K562 (cell line): ENCODE results near the gene RNF181. TPM values are rescaled to one million over a fixed set of nuclear protein-coding genes. Genes with fewer than 3 reads are reported as not detected.

Experiments used
- ATAC-seq: fragments of 200-7000 bp; cut with Tn5 transposase; 3 replicates; pipeline ENCODE4 v1.9.1; 2020; ENCODE audit warnings: moderate library complexity
- BruUV-seq: library from RNA; stranded (reverse); fragments of 400-500 nt; replicated peaks from 2 replicates; lab custom pipeline; 2021; lab: Mats Ljungman, UMichigan
- CTCF ChIA-PET: fragments of 300-600 bp; formaldehyde crosslinking; extraction: SDS; loops from one replicate; lab custom pipeline; 2021; ENCODE audit warnings: low intra/inter-chr PET ratio; lab: Yijun Ruan, JAX
- POLR2A ChIA-PET: fragments of 300-600, 350-650 bp; sonication (Branson Sonifier 250); formaldehyde crosslinking; extraction: SDS; loops from one replicate; lab custom pipeline; 2021; ENCODE audit warnings: antibody characterized with exemption, inconsistent platforms; lab: Yijun Ruan, JAX
- DNase-seq, 4 experiments: peaks; one replicate each; pipeline versions ENCODE4 v3.0.0 to v3.0.0-alpha.2; 2011 to 2018; ENCODE audit warnings: low spot score in 3 of 4, mixed read lengths in 3 of 4; ENCODE audit errors: extremely low read depth in 1 of 4
- FAIRE-seq: peaks from 2 replicates; lab custom pipeline; 2011; peaks lifted over from hg19 to GRCh38; lab: Jason Lieb, UNC
- H2AFZ ChIP-seq: 2 replicates; pipeline ENCODE4 v1.6.0; 2011; ENCODE audit warnings: low read depth, low read length, control low read depth, inconsistent platforms
- H3K27ac ChIP-seq: fragments of 200-600 bp; 3 replicates; pipeline ENCODE4 v1.8.0; 2011; ENCODE audit warnings: low read depth, mild to moderate bottlenecking, control low read depth, inconsistent platforms, low read length, moderate library complexity, mixed read lengths; ENCODE audit errors: extremely low read depth
- H3K27me3 ChIP-seq, 2 experiments: fragments of 300-600 bp in 1 of 2; 2 replicates in 1 of 2; 3 replicates in 1 of 2; pipeline versions ENCODE4 v1.6.0 to v1.8.0; 2011; ENCODE audit warnings: inconsistent platforms in 2 of 2, low read length in 2 of 2, mild to moderate bottlenecking in 1 of 2, mixed read lengths in 1 of 2, moderate library complexity in 1 of 2; ENCODE audit not compliant: control insufficient read depth in 2 of 2, insufficient read depth in 2 of 2
- H3K36me3 ChIP-seq: fragments of 300-600 bp; 3 replicates; pipeline ENCODE4 v1.8.0; 2011; ENCODE audit warnings: mild to moderate bottlenecking, low read length, inconsistent platforms; ENCODE audit not compliant: control insufficient read depth, insufficient read depth
- H3K4me1 ChIP-seq, 2 experiments: fragments of 200-600 bp in 1 of 2; replicated peaks in 1 of 2; 2 replicates in 1 of 2; 3 replicates in 1 of 2; pipeline versions ENCODE4 v1.5.1 to v1.8.0; 2011; ENCODE audit warnings: inconsistent platforms in 2 of 2, low read length in 2 of 2, mild to moderate bottlenecking in 1 of 2, mixed read lengths in 1 of 2, moderate library complexity in 1 of 2; ENCODE audit not compliant: control insufficient read depth in 2 of 2, insufficient read depth in 2 of 2
- H3K4me2 ChIP-seq: 2 replicates; pipeline ENCODE4 v1.6.1; 2011; ENCODE audit warnings: low read length, control low read depth, inconsistent platforms, mixed read lengths; ENCODE audit not compliant: insufficient read depth
- H3K4me3 ChIP-seq: fragments of 200-600 bp; sonication (generic), shearing (Covaris generic); 2 replicates; pipeline ENCODE4 v1.5.1; 2016; ENCODE audit warnings: control low read depth, inconsistent platforms
- H3K79me2 ChIP-seq: fragments of 200-600 bp; 3 replicates; pipeline ENCODE4 v1.8.0; 2011; ENCODE audit warnings: low read length, inconsistent platforms; ENCODE audit not compliant: control insufficient read depth, insufficient read depth
- H3K9ac ChIP-seq, 2 experiments: 2 replicates each; pipeline versions ENCODE4 v1.6.0 to v1.6.1; 2011; ENCODE audit warnings: low read depth in 2 of 2, low read length in 2 of 2, control low read depth in 1 of 2, inconsistent platforms in 1 of 2, mild to moderate bottlenecking in 1 of 2, mixed read lengths in 1 of 2; ENCODE audit not compliant: insufficient read depth in 1 of 2
- H3K9me1 ChIP-seq: one replicate; pipeline ENCODE4 v1.6.0; 2011; ENCODE audit warnings: inconsistent platforms, mild to moderate bottlenecking, low read length, moderate library complexity; ENCODE audit not compliant: control insufficient read depth, insufficient read depth
- H3K9me3 ChIP-seq: replicated peaks from 2 replicates; pipeline ENCODE4 v1.5.1; 2011; ENCODE audit warnings: low read depth, low read length, inconsistent platforms; ENCODE audit not compliant: control insufficient read depth, insufficient read depth
- H4K20me1 ChIP-seq: replicated peaks from 2 replicates; pipeline ENCODE4 v1.6.1; 2011; ENCODE audit warnings: low read length, inconsistent platforms, mixed read lengths; ENCODE audit not compliant: control insufficient read depth, insufficient read depth
- ATF3 ChIP-seq, 2 experiments: fragments of 450-650 bp in 1 of 2; sonication (generic) in 1 of 2; formaldehyde crosslinking in 1 of 2; IDR thresholded peaks in 1 of 2; conservative IDR thresholded peaks in 1 of 2; 2 replicates each; pipeline versions ENCODE4 v1.6.1 to v1.8.1; 2016 to 2023; ENCODE audit warnings: mild to moderate bottlenecking in 2 of 2, moderate library complexity in 2 of 2, inconsistent platforms in 1 of 2, missing genetic modification reagents in 1 of 2
- BRD4 ChIP-seq: fragments of 200-600 bp; sonication (generic); IDR thresholded peaks from 2 replicates; pipeline ENCODE4 v1.6.1; 2017; ENCODE audit warnings: inconsistent platforms
- CEBPG ChIP-seq, 3 experiments: fragments of 200-800 bp in 1 of 3; sonication (Bioruptor generic) in 1 of 3; sonication (generic) in 1 of 3; formaldehyde crosslinking in 1 of 3; IDR thresholded peaks in 2 of 3; conservative IDR thresholded peaks in 1 of 3; 2 replicates each; pipeline versions ENCODE4 v1.6.1 to v1.8.0; 2016 to 2022; ENCODE audit warnings: missing compliant biosample characterization in 2 of 3, missing genetic modification characterization in 2 of 3, mild to moderate bottlenecking in 1 of 3, missing genetic modification reagents in 1 of 3
- E2F8 ChIP-seq: fragments of 450-650 bp; IDR thresholded peaks from 2 replicates; pipeline ENCODE4 v1.7.1; 2018; ENCODE audit warnings: mild to moderate bottlenecking, low read depth; ENCODE audit not compliant: partially characterized antibody
- EP400 ChIP-seq: fragments of 450-650 bp; IDR thresholded peaks from 2 replicates; pipeline ENCODE4 v1.6.1; 2017; ENCODE audit warnings: antibody characterized with exemption, mild to moderate bottlenecking, moderate library complexity
- FOSL1 ChIP-seq: fragments of 200-800 bp; sonication (Bioruptor generic); conservative IDR thresholded peaks from 2 replicates; pipeline ENCODE4 v1.6.1; 2016; ENCODE audit warnings: missing genetic modification characterization, missing compliant biosample characterization
- MAZ ChIP-seq, 2 experiments: fragments of 450-650 bp in 1 of 2; sonication (generic) in 1 of 2; formaldehyde crosslinking; IDR thresholded peaks in 1 of 2; conservative IDR thresholded peaks in 1 of 2; 2 replicates each; pipeline versions ENCODE4 v1.4.0 to v1.5.0; 2020; ENCODE audit warnings: mild to moderate bottlenecking in 1 of 2, missing genetic modification reagents in 1 of 2
- SNRNP70 ChIP-seq: fragments of 200-400 bp; formaldehyde crosslinking; optimal IDR thresholded peaks from 2 replicates; pipeline ENCODE3; 2017; ENCODE audit warnings: low read depth, low read length
- TFAM ChIP-seq: fragments of 250-450 bp; sonication (Bioruptor Pico); conservative IDR thresholded peaks from 2 replicates; pipeline ENCODE4 v1.5.0; 2021; ENCODE audit warnings: mild to moderate bottlenecking, moderate library complexity
- ZNF253 ChIP-seq: fragments of 250-450 bp; sonication (Bioruptor Pico); conservative IDR thresholded peaks from 2 replicates; pipeline ENCODE4 v1.6.1; 2021; ENCODE audit warnings: mild to moderate bottlenecking
- ZSCAN32 ChIP-seq: fragments of 450-650 bp; formaldehyde crosslinking; IDR thresholded peaks from 2 replicates; pipeline ENCODE4 v1.4.0; 2020; ENCODE audit warnings: mild to moderate bottlenecking, moderate library complexity
- WGBS: fragments of 100-300 bp; shearing (Covaris generic); methylation state at CpG from one replicate; pipeline ENCODE4 v1.1.6; 2016; ENCODE audit warnings: low coverage, mixed read lengths; ENCODE audit not compliant: insufficient coverage; ENCODE audit errors: missing lambda C conversion rate; 5-methylcytosine and 5-hydroxymethylcytosine counted together
- in situ Hi-C: fragments of 300-500 bp; cut with MboI; formaldehyde crosslinking; loops from 4 replicates; pipeline ENCODE4 v1.15.0; 2018; ENCODE audit warnings: inconsistent platforms, mixed read lengths
- intact Hi-C: fragments of 100-400 bp; cut with micrococcal nuclease; formaldehyde crosslinking; loops from 2 replicates; pipeline ENCODE4 v1.14.2; 2022
- polyA plus RNA-seq, 8 experiments: library from polyadenylated mRNA; depleted of rRNA in 4 of 8; stranded (reverse) in 5 of 8; unstranded in 3 of 8; fragments of >200 nt; fragmentation: Nextera tagmentation in 2 of 8; fragmentation: Illumina TruSeq in 1 of 8; extraction: Ambion mirVana in 2 of 8; extraction: Trizol in 1 of 8; gene quantifications; 2 replicates each; pipeline versions ENCODE4 v1.2.1 to v1.2.3, GENCODE V29; 2011 to 2014; ENCODE audit warnings: inconsistent platforms in 1 of 8, missing spikeins in 1 of 8
- total RNA-seq, 7 experiments: library from RNA; depleted of rRNA in 6 of 7; stranded (reverse); fragments of >200 nt in 6 of 7; fragmentation: Illumina TruSeq in 2 of 7; extraction: Trizol in 2 of 7; gene quantifications; 2 replicates each; pipeline versions ENCODE4 v1.2.1 to v1.2.3, GENCODE V29; 2011 to 2021; ENCODE audit warnings: low replicate concordance in 1 of 7
- TF ChIP-seq, protein P1 (sequence below): fragments of 200-800 bp; sonication (Bioruptor generic); IDR thresholded peaks from 2 replicates; pipeline ENCODE4 v1.6.1; 2017; ENCODE audit warnings: missing genetic modification characterization, missing compliant biosample characterization
- TF ChIP-seq, protein P2 (sequence below), 2 experiments: fragments of 450-650 bp; IDR thresholded peaks; 2 replicates each; pipeline ENCODE4 v1.6.1; 2016

RNF181 gene
- total and polyA plus RNA-seq, 9 of the 15 experiments (the other 6 are each of a cell fraction or from before 2014, with no cell fraction given) = 139 to 492 (median 253) TPM

- peaks cover 21% of the 10 kb centered on the region for H3K79me2 ChIP-seq
- peak; percentile 51 for ATAC-seq
- H3K36me3 ChIP-seq = peaks cover under 1% of the 10 kb centered on the region; the same call in 1 of the 3 replicates
- in situ Hi-C loops = no loop called here
- FAIRE-seq = no peak
- CTCF ChIA-PET = no interaction called here
- H2AFZ ChIP-seq = peak overlapping the region; percentile 69
- peak overlapping the region; percentile 22; the same call in 1 of the 3 replicates for H3K27ac ChIP-seq
- peak in 1 of 4 experiments; percentile 38 for DNase-seq
- peaks cover 10 to 18% of the 10 kb centered on the region in 2 experiments for H3K4me1 ChIP-seq
- intact Hi-C loops = no loop called here
- no peaks in the 10 kb centered on the region for H3K27me3 ChIP-seq
- no peaks in the 10 kb centered on the region for H3K9me3 ChIP-seq
- BruUV-seq = no TSS peak
- peak overlapping the region; percentile 47 for H3K4me2 ChIP-seq
- no peak overlapping the region for H3K4me3 ChIP-seq
- POLR2A ChIA-PET = interaction anchor here (1.4 kb wide), 1 partner anchor 14 kb away, joined by 6 read pairs; the partner anchor contains the start of gene VAMP8
- H3K9ac ChIP-seq = peak overlapping the region; percentile 4 to 21; a peak in 3 of 4 replicates
- no peaks in the 10 kb centered on the region for H4K20me1 ChIP-seq
- H3K9me1 ChIP-seq = no peaks in the 10 kb centered on the region
- 41% methylated on average over 5 of the region's 5 CpGs for WGBS
- TF ChIP-seq, protein P1, sequence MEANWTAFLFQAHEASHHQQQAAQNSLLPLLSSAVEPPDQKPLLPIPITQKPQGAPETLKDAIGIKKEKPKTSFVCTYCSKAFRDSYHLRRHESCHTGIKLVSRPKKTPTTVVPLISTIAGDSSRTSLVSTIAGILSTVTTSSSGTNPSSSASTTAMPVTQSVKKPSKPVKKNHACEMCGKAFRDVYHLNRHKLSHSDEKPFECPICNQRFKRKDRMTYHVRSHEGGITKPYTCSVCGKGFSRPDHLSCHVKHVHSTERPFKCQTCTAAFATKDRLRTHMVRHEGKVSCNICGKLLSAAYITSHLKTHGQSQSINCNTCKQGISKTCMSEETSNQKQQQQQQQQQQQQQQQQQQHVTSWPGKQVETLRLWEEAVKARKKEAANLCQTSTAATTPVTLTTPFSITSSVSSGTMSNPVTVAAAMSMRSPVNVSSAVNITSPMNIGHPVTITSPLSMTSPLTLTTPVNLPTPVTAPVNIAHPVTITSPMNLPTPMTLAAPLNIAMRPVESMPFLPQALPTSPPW = peak; percentile 75
- TF ChIP-seq ZNF253 (CRISPR knock-in tag) (no peak), FOSL1 (tag) (0 out of 2 replicates have a peak, but pooled peaks have one; percentile 13), ZSCAN32 (CRISPR knock-in tag) (0 out of 2 replicates have a peak, but pooled peaks have one; percentile 38), TFAM (CRISPR knock-in tag) (no peak), BRD4 (0 out of 2 replicates have a peak, but pooled peaks have one; percentile 44), ATF3 (IDR thresholded peaks at IDR 0.05) (peak; percentile 91), ATF3 (CRISPR knock-in tag; conservative IDR thresholded peaks at IDR 0.05) (no peak), MAZ (CRISPR knock-in tag; conservative IDR thresholded peaks at IDR 0.05 in 1 of 2, IDR thresholded peaks at IDR 0.05 in 1 of 2) (peak in 1 of 2 experiments; percentile 49; a peak in 1 of 4 replicates), SNRNP70 (no peak), EP400 (peak; percentile 71), CEBPG (CRISPR knock-in tag; IDR thresholded peaks at IDR 0.05) (peak; percentile 61; the same call in 1 of the 2 replicates), CEBPG (tag; conservative IDR thresholded peaks at IDR 0.05 in 1 of 2, IDR thresholded peaks at IDR 0.05 in 1 of 2) (peak; percentile 89 to 94), E2F8 (peak; percentile 32)
- TF ChIP-seq, protein P2, sequence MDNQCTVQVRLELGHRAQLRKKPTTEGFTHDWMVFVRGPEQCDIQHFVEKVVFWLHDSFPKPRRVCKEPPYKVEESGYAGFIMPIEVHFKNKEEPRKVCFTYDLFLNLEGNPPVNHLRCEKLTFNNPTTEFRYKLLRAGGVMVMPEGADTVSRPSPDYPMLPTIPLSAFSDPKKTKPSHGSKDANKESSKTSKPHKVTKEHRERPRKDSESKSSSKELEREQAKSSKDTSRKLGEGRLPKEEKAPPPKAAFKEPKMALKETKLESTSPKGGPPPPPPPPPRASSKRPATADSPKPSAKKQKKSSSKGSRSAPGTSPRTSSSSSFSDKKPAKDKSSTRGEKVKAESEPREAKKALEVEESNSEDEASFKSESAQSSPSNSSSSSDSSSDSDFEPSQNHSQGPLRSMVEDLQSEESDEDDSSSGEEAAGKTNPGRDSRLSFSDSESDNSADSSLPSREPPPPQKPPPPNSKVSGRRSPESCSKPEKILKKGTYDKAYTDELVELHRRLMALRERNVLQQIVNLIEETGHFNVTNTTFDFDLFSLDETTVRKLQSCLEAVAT (IDR thresholded peaks at IDR 0.05) = 0 out of 4 replicates have a peak, but pooled peaks of 1 of the 2 experiments have one; percentile 64
Measured at GRCh38 chr2:85564144-85564563, 31.4 kb upstream of the RNF181 start.
